Stimulated activated CD8-positive, alpha-beta memory T cell treated with anti-CD3 and anti-CD28 coated beads, Interleukin-7, amount 100 ng/mL, for 1 hour (primary cell): ENCODE data around the gene PPAN.

Source experiments
- DNase-seq, 2 donors: peaks; one replicate each; pipeline ENCODE4 v3.0.0-alpha.2; 2020; ENCODE audit warnings: low read depth in 2 of 2

The PPAN gene

DNA sequence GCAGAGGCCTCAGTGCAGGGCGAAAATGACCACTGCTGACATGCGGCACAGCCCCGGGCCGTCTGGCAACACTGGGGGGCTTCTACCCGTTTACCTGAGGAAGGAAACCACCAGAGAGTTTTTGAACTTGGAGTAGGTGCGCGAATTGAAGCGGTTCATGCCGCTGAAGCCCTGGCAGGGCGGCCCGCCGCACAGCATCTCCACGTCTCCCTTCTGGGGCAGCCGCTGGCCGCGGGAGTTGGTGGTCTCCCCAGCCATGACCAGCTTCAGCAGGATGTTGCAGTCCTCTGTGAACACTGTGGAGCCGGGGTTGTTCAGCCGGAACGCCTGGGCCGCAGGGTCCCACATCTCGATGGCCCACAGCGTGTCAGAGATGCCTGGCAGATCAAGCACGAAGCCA is 33.8 kb downstream of the PPAN start:
- DNase-seq = no peak

DNA sequence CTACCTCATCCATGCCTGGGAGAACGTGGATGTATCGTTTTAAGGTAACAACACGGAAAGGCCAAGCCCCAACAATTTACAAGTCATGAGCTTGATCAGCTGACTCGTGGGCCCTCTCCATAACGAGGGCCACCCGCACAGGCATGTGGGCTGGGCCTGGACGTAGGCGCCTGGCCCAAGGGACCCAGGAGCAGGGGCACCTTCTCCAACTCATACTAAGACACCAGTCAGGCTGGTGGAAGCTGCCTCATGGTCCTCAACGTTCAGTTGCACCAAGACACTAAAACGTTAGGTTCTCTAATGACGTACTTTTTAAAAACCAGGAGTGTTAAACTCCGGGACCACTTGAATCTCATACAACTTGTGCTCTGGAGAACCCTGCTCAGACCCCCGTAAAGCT is 35.3 kb downstream of the PPAN start:
- no peak for DNase-seq

DNA sequence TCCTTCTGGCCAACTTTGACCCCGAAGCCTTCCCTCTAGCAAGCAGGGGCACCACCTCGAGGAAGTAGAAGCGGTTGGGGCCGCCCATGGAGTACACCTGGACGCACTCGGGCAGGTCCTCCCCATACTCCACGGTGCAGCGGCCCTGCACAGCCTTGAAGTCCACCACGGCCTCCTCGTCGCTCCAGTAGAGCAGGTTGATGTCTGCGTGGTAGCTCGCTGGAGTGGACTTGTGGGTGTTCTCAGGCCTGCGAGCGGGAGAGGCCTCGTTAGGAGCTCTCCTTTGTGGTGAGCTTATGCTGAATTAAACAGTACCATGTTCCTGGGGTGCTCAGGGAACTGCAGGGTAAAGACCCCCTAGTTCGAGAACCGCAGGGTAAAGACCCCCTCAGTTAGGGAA is 35.8 kb downstream of the PPAN start:
- DNase-seq = no peak

DNA sequence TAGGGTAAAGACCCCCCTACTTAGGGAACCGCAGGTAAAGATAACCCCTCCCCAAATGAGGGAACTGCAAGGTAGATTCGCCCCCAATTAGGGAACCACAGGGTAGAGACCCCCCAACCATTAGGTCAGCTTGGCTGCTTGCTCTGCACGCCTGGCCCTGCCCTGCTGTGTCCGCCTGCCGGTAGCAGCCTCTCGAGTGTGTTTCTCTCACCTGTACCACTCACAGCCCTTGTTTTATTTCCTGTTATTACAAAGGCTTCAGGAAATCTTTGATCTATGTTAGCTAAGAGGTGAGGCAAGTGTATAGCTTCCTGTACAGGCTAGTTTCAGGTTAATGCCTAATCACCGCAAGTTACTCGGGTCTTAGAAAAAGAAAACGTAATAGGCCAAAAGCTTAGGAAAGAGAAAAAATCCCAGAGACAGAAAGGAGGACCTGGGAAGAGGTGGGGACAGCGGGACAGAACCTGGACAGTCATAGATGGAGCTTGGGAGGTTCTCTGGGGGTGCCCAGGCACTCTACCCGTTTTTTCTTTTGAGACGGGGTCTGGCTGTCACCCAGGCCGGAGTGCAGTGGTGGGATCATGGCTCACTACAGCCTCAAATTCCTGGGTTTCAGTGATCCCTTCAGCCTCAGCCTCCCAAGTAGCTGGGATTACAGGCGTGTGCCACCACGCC is 36.7 kb downstream of the PPAN start:
- peak in 1 of 2 donors; percentile 15 for DNase-seq

DNA sequence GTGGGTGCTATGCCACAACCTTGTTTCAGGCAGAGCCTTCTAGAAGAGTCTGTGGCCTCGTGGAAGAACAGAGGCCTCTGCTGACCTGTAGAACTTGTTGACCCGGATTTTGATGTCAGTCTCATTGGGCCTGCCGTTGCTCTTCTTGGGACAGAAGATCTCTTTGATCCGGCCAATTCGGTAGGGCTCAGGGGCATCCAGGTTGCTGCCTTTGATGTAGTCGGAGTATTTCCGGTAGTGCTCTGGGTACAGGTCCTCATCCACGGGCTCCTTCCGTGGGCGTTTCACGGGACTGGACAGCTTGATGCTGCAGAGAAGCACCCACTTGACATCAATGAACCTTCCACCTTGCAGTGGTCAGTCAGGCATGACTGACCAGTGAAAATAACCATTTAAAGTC is 37.5 kb downstream of the PPAN start:
- DNase-seq = no peak

DNA sequence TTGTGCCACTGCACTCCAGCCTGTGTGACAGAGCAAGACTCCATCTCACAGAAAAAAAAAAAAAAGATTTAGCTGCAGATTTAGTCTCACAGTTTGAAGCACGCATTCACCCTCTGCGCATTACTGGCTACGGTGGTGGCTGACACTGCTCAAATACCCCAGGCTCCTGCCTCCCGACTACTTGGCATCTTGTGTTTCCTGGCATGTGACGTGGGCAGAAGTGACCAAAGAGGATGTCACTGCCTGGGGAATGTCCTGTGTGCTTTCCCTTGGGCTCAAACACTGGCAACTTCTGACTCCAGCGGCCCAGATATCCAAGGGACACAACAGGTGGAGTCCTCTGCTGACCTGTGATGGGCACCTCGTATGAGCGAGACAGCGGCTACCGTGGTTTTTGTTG is 38.2 kb downstream of the PPAN start:
- DNase-seq = no peak

DNA sequence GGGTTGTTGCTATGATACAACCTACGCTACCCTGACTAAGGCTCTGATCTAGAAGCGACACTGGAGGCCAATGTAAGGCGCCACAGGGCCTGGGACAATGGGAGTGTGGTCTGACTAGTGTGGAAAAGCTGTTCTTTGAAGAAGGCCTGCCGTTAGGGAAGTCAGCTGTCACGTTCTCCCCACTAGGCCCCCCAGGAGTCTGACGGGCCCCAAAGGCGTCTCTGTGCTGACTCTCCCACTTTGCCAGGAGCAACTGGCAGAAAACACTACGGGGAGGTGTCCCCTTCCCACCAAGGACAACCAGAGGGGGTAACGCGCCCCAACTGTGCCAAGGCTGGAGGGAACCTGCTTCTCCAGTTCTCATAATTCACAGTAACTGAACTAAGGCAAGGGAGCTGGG is 38.9 kb downstream of the PPAN start:
- no peak for DNase-seq

DNA sequence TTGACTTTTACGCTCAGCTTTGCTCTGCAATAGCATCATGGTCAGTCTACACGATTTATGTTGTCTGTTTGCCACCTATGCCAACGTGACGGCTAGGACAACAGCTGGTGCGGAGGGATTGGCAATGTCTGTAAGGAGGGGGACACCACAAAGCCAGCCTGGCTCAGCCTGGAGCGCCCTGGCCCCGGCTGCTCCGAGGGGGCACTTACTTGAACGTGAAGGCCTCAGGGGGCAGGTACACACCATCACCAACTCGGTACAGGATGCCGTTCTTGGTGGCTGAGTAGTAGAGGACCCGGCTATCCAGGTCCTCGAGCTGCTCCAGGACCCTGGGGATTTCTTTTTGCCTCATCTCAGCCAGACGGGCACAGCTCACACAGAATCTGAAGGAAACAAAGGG is 40.0 kb downstream of the PPAN start:
- no peak for DNase-seq

DNA sequence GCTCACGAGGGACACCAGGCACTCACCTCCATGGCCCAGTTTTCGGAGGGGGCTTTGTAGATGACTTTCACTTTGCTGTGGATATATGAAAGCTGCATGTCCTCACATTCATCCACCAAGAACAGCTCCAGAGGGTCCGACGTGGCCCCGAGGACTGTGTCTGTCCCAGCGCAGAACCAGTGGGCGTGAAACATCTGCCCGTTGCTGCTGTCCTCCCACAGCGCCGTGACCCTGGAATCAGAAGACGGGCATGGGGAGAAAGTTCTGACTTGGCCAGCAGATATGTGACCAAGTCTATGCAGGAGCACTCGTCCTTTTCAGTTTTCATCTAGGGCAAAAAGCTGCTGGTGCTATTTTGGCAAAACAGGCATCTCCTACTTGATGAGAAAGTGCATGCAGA is 43.3 kb downstream of the PPAN start:
- no peak for DNase-seq

DNA sequence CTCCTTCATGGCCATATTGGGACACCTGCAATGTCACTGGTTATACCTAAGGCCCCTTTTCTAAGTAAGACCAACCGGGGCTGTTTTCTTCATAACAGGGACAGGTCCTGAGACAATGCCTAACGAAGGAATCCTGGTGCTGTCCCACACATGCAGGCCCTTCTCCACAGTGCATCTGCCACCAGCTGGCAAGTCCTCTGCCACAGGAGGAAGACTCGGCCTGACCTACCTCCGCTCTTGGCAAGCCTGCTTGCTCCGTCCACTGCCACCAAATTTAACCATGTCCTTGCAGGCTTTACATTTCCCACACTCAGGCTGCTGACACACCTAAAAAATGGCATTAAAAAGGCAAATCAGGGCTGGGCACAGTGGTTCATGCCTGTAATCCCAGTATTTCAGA is 45.4 kb downstream of the PPAN start:
- no peak for DNase-seq

DNA sequence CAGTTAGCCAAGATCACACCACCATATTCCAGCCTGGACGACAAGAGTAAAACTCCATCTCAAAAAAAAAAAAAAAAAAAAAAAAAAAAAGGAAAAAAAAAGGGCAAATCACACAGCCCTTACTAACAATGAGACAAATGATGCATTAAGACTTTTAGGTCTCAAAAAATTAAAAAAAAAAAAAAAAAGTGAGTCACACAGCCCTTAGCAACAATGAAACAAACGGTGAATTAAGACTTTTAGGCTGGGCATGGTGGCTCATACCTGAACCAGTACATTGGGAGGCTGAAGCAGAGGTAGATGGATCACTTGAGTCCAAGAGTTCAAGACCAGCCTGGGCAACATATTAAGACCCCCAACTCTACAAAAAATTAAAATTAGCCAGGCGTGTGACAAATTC is 45.9 kb downstream of the PPAN start:
- DNase-seq = no peak

DNA sequence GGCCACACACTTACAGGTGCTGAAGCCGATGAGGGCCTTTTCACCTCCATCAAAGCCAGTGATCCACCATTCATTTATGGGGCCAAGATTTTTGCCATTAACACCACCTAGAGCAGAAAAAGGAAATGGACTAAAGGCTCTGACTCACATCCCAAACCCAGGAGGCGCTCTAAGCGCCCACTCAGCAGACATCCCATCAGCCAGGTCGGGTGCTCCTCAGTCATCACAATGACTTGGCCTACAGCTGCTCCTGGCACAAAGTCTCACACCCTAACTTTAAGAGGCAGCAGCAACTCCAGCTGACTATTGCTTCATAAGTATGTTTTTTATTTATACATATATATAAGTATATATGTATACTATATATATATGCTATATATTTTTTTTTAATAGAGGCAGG is 49.7 kb downstream of the PPAN start:
- DNase-seq = no peak

DNA sequence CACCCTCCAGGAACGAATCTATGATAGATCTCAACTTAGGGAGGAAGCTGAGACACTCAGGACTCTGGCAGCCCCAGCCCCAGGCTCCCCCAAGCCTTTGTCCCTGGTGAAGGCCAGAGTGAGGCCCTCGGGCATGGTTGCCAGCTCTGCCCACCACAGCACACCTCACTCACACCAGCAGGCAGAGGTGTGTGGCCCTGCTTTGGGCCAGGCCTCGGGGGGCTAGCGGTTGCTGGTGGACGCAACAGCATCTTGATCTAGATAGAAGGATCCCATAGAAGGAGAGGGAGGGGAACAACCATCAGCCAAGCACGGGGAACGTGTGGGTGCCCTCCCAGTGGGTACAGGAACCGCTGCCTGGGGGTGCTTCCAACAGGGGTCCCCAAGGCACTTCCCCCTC is 51.9 kb downstream of the PPAN start:
- no peak for DNase-seq

DNA sequence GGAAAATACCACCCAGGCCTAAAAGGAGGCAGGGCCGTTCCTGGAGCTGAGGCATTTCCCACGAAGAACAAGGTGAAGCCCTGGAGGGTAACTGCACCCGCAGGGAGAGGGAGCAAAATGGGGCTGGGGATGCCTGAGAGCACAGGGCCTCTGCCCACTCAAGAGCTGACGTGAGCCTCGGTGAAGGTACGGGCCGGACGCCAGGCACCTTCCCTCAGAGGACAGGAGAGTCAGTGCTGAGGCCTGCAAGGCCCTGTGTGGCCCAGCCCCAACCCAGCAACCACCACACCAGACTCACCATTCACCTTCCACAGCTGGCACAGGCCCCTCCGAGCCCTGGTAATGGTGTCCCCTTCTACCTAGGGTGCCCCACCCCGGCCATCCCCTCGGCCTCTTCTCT is 52.3 kb downstream of the PPAN start:
- DNase-seq = no peak

DNA sequence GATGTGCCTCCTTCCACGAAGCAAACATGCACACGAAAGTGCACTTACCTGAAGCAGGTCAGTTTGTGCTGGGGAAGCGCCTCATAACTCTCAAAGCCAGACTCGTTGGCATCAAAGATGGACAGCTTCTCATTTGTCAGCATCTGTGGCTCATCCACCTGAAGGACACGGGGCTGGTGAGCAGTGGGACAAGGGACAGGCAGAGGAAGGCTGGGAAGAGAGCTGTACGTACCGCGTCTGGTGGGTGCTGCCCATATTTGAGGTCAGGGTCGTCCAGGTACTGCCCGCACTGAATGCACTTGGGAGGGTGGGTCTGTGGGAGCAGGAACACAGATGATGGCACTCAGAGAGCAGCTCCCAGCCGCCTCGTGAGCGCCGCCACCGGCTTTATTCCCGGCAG is 53.4 kb downstream of the PPAN start:
- DNase-seq = no peak
